Muscle layer of colon (tissue), 2 donors: ENCODE measurements around the gene HIRIP3.
A peak's percentile ranks its signal among the peaks of the same experiment; 100 is the strongest.

Experiments
- H3K27ac ChIP-seq: one replicate; pipeline ENCODE4 v1.7.0; 2013; ENCODE audit warnings: low read depth, mild to moderate bottlenecking, low read length, moderate library complexity
- H3K27me3 ChIP-seq, 2 donors: one replicate each; pipeline ENCODE4 v1.7.0; 2013; ENCODE audit warnings: low read length in 2 of 2, mild to moderate bottlenecking in 2 of 2; ENCODE audit not compliant: insufficient read depth in 2 of 2, control insufficient read depth in 1 of 2
- H3K36me3 ChIP-seq: one replicate; pipeline ENCODE4 v1.7.0; 2013; ENCODE audit warnings: mild to moderate bottlenecking, low read length; ENCODE audit not compliant: insufficient read depth
- H3K4me1 ChIP-seq: one replicate; pipeline ENCODE4 v1.7.0; 2013; ENCODE audit warnings: mild to moderate bottlenecking, low read length; ENCODE audit not compliant: insufficient read depth
- H3K4me3 ChIP-seq, 2 donors: one replicate each; pipeline ENCODE4 v1.7.0; 2013; ENCODE audit warnings: low read length in 2 of 2, low read depth in 1 of 2, mild to moderate bottlenecking in 1 of 2, moderate library complexity in 1 of 2
- H3K9ac ChIP-seq: one replicate; pipeline ENCODE4 v1.7.0; 2013; ENCODE audit warnings: low read length
- H3K9me3 ChIP-seq: one replicate; pipeline ENCODE4 v1.7.0; 2013; ENCODE audit warnings: mild to moderate bottlenecking, low read length
- donor health status: abdominal sarcoma.
- donor health status: Adenocarcinoma of cecum.

The HIRIP3 gene

DNA sequence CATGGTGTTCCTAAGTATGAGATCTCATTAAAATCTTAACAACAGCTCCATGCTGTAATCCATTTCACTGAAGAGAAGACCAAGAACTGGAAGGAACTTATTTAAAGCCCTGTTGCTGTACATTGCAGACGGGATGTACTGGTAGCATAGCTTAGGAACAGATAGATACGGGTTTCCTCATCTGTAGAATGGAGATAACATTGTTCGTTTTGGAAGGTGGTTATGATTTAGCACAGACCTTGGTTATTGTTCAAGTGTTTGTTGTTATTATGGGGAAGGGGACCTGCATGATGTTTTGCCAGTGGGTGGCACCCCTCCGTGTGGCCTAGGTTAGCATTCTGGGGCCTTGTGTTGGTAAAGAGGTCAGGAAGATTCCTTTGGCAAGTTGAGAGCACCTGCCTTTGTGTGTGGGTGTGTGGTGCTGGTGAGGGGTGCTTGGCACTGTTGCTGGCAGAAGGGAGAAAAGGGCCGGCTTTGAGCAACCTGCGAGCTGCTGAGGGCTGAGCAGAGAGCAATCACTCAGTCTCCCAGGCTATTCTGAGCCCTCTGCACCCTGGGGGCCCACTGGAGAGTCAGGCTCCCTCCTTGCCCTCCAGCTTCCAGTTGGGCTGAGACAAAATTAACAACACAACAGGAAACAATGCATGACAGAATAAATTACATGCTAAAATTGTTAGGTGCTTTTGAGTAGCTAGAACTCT lies 19.5 kb downstream of the HIRIP3 start:
- Histone ChIP-seq H3K4me1 (peaks cover 27% of the 10 kb centered on the region), H3K4me3 (peak overlapping the region; percentile 39 to 97), H3K9ac (peak overlapping the region; percentile 98), H3K27me3 (no peaks in the 10 kb centered on the region), H3K36me3 (peaks cover 46% of the 10 kb centered on the region), H3K9me3 (no peaks in the 10 kb centered on the region), H3K27ac (peak overlapping the region; percentile 37)

DNA sequence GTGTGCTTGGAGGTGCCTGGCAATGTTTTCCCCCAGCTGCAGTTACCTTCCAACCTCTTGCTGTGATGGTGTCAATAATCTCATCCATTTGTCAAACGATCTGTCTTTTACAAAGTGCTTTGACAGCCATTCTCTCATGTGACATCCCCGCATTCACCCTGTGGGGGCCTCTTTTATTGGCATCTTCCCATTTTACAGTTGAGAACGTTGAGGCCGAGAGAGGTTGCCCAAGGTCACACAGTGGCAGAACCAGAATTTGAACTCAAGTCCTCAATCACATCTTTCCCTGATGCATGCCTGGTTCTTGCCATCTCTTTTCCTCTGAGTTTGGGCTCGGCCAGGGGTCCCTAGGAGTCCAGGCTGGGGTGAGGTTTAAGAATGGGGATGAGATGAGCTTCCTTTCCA lies 20.3 kb downstream of the HIRIP3 start:
- Histone ChIP-seq H3K27ac (peak overlapping the region; percentile 95), H3K36me3 (peaks cover 38% of the 10 kb centered on the region), H3K9ac (peak overlapping the region; percentile 98), H3K4me3 (peak overlapping the region; percentile 95 to 97), H3K9me3 (no peaks in the 10 kb centered on the region), H3K4me1 (peaks cover 27% of the 10 kb centered on the region), H3K27me3 (no peaks in the 10 kb centered on the region)

DNA sequence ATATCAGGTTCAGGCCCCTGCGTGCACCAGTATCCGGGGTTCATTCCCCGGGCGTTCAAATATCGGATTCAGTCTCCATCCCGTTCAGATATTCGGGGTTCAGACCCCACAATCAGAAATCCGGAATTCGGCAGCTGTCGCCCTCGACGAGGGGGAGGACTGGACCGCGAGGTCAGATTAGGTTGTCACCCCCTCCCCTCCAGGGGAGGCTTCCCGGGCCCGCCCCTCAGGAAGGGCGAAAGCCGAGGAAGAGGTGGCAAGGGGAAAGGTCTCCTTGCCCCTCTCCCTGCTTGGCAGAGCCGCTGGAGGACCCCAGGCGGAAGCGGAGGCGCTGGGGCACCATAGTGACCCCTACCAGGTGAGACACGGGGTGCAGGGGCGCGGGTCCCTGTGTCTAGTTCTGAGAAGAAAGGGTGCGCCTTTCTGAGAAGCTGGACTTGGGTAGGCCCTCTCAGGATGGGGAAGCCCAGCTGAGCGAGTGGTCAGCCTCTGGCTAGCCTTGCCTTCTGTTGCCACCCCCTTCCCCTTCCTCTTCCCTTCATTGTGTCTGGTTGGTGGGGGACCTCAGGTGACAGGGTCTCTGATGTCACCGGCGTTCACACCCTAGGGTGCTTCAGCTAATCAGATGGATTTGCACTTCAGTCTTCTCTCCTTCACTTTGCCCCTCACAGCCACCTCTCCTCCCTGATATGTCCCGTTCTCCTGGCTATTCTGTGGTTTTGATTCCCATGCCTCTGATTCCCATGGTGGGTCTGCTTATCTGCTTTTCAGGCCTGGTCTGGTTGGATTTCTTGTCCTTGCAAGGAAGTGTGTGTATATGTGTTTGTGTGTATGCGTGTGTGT lies 20.9 kb downstream of the HIRIP3 start:
- peaks cover 27% of the 10 kb centered on the region for H3K4me1 ChIP-seq
- peaks cover 32% of the 10 kb centered on the region for H3K36me3 ChIP-seq

DNA sequence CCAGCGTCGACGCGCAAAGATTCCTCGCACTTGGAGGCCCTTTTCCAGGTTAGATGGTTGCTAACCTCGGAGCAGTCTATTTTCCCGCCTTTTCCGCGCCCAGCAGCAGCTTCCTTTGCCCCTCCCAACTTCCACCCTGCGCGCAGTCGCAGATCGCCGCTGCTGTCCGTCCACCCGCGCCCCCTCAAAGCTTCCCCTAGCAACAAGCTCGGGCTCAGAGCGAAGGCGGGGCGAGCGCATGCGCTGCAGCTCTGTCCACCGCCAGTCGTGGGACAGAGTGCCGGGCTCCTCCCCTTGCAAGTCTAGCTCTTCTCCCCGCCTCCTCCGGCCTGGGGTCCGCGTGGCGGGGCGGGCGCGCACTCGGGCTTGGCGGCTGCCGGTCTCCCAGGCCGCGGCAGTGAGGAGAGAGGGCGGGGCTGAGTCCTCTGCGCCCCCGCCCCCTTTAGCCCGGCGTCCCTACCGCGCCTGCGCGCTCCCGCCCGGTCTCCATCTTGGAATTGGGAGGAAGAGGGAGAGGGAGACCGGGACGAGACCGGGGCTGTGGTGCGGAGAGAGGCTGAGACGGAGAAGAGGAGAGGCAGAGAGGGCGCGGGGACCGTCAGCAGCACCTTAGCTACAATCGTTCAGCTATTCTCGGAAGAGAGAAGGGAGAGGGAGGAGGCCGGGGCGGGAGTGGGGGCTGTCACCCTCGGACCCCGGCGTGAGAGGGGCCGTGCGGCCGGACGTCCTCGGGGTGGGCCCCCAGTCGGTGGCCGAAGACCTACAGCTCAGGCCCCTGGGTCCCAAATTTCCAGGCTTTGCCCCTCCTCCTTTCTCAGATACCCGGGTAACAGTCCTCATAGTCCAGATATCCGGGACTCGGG lies 21.8 kb downstream of the HIRIP3 start, which contains the start of gene TAOK2:
TSS of gene TAOK2 (plus strand) at position 485 of the 863 bp plus-strand sequence. CDS start 3,905 bp downstream, outside the sequence.
- Histone ChIP-seq H3K36me3 (peaks cover 27% of the 10 kb centered on the region), H3K9ac (peak within 1 kb of the TSS; percentile 98), H3K4me1 (peaks cover 27% of the 10 kb centered on the region), H3K27me3 (no peaks in the 10 kb centered on the region), H3K4me3 (peak within 1 kb of the TSS; percentile 95 to 97), H3K9me3 (no peaks in the 10 kb centered on the region), H3K27ac (peak within 1 kb of the TSS; percentile 95)

More for the DNA sequence above, 20.9 kb downstream of the HIRIP3 start:
- H3K27me3 ChIP-seq, result no peaks in the 10 kb centered on the region
- H3K9ac ChIP-seq, result peak overlapping the region; percentile 98
- H3K27ac ChIP-seq, result peak overlapping the region; percentile 95
- no peaks in the 10 kb centered on the region for H3K9me3 ChIP-seq
- peak overlapping the region; percentile 95 to 97 for H3K4me3 ChIP-seq

- Histone ChIP-seq H3K27me3 (no peaks in the 10 kb centered on the region), H3K4me1 (peaks cover 27% of the 10 kb centered on the region), H3K9me3 (no peaks in the 10 kb centered on the region), H3K36me3 (peaks cover 27% of the 10 kb centered on the region), H3K9ac (no peak overlapping the region), H3K27ac (no peak overlapping the region), H3K4me3 (no peak overlapping the region)
Measured at GRCh38 chr16:29972992-29973383, 22.4 kb downstream of the HIRIP3 start.

DNA sequence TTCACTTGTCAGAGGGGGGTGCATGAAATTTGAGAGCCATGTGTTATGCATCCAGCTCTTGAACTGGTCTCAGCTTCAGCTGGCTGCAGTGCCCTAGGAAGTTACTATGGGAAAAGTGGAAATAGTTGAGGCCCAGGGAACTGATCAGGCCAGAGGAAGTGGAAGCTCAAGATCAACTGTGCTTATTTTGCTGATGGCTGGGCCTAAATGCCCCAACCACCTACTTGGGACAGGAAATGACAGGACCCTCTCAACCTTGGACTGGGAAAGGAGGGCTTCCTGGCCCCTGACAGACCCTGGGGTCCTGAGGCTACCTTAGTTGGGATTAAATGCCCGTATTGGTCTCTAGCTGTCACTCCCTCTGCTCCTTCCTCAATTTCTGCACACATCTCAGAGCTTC lies 22.9 kb downstream of the HIRIP3 start:
- H3K4me1 ChIP-seq, result peaks cover 27% of the 10 kb centered on the region
- no peak overlapping the region for H3K27ac ChIP-seq
- no peaks in the 10 kb centered on the region for H3K27me3 ChIP-seq
- no peak overlapping the region for H3K9ac ChIP-seq
- no peaks in the 10 kb centered on the region for H3K9me3 ChIP-seq
- no peak overlapping the region for H3K4me3 ChIP-seq
- H3K36me3 ChIP-seq, result peaks cover 24% of the 10 kb centered on the region

DNA sequence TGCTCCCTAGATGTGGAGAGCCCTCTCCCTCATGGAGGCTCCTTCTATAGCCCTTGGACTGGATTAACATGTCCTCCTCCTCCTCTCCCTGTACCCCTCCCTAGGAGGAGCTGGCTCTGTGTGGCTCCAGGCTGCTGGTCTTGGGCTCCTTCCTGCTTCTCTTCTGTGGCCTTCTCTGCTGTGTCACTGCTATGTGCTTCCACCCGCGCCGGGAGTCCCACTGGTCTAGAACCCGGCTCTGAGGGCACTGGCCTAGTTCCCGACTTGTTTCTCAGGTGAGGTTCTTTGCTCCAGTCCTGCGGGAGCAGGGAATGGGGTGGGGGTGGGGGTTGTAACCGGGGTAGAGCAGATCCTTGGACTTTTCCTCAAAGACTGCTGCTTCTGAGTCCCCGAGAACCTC lies 24.1 kb downstream of the HIRIP3 start:
- Histone ChIP-seq H3K4me1 (peaks cover 18% of the 10 kb centered on the region), H3K27ac (no peak overlapping the region), H3K9me3 (no peaks in the 10 kb centered on the region), H3K4me3 (no peak overlapping the region), H3K9ac (no peak overlapping the region), H3K27me3 (no peaks in the 10 kb centered on the region), H3K36me3 (peaks cover 23% of the 10 kb centered on the region)

DNA sequence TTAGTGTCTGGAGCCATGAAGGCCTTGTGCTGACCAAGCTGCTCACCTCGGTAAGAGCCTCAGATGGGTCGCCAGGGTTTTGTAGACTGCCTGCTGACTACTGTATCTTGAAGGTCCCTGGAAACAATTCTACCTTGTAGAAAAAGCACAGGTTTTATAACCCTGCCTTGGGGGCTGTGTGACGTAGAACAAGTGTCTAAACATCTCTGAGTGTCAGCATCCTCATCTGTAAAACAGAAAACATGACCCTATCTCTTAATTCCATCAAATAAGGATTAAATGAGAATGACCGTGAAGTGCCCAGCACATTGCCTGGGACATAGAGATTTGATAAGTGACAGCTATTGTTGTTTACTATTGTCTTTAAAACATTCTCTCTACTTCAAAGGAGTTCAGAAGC lies 27.2 kb downstream of the HIRIP3 start:
- H3K9ac ChIP-seq, result no peak overlapping the region
- peaks cover 23% of the 10 kb centered on the region for H3K36me3 ChIP-seq
- H3K27me3 ChIP-seq, result no peaks in the 10 kb centered on the region
- H3K27ac ChIP-seq, result no peak overlapping the region
- H3K4me3 ChIP-seq, result no peak overlapping the region
- no peaks in the 10 kb centered on the region for H3K9me3 ChIP-seq
- H3K4me1 ChIP-seq, result peaks cover 2% of the 10 kb centered on the region

DNA sequence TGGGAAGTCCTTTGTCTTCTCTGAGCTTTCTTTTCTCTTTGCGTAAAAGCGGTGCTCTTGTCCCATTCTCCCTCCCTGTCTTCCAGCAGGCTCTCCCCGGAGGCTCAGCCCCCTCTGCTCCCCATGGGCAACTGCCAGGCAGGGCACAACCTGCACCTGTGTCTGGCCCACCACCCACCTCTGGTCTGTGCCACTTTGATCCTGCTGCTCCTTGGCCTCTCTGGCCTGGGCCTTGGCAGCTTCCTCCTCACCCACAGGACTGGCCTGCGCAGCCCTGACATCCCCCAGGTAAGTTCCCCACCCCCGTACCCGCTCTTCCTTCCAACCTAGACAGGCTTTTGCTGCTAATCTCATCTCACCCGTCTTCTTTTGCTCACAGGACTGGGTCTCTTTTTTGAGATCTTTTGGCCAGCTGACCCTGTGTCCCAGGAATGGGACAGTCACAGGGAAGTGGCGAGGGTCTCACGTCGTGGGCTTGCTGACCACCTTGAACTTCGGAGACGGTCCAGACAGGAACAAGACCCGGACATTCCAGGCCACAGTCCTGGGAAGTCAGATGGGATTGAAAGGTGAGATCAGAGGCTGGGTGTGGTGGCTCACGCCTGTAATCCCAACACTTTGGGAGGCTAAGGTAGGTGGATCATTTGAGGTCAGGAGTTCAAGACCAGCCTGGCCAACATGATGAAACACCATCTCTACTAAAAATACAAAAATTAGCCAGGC lies 32.2 kb downstream of the HIRIP3 start:
- Histone ChIP-seq H3K9ac (peak overlapping the region; percentile 76), H3K27me3 (no peaks in the 10 kb centered on the region), H3K9me3 (no peaks in the 10 kb centered on the region), H3K27ac (peak overlapping the region; percentile 86), H3K4me3 (peak overlapping the region; percentile 71 to 72), H3K36me3 (peaks cover 4% of the 10 kb centered on the region), H3K4me1 (peaks cover 17% of the 10 kb centered on the region)

DNA sequence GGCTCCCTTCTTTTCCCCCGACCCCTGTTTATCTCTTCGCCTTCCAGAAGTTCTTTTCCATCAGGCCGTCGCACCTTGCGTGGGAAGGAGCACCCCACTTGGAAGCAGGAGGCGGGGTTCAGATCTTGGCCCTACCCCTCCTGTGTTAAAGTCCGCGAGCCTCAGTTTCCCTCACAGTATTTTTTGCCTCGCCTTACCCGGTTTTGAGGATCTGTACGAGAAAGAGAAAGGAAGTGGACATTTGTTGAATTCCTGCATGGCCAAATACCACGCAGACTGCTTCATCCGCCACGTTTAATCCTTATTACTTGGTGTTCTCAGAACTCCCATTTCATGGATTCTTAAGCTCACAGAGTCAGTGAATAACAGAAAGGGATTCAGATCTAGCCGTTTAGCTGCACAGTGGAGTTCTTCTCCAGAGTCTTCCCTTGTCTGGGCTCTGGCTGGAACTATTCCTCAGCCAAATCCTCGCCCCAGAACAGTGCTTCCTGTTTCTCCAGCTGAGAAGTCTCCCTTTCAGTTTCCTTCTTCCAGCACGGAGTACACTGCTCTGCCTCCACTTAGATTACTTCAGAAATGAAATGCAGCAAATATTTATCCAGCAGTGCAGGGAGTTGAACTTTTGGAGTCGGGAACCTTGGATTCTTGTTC lies 32.9 kb downstream of the HIRIP3 start:
- no peaks in the 10 kb centered on the region for H3K9me3 ChIP-seq
- H3K9ac ChIP-seq, result peak overlapping the region; percentile 76
- peak overlapping the region; percentile 86 for H3K27ac ChIP-seq
- H3K36me3 ChIP-seq, result no peaks in the 10 kb centered on the region
- peak overlapping the region; percentile 71 to 72 for H3K4me3 ChIP-seq
- H3K27me3 ChIP-seq, result no peaks in the 10 kb centered on the region
- peaks cover 17% of the 10 kb centered on the region for H3K4me1 ChIP-seq
